H1 (cell line): Measurements from ENCODE around the gene SPANXN3. TPM values are rescaled to one million over a fixed set of nuclear protein-coding genes. Genes with fewer than 3 reads are reported as not detected.

Experiments used
- POU5F1 ChIP-seq: IDR thresholded peaks from 2 replicates; pipeline ENCODE4 v1.6.1; 2011; ENCODE audit warnings: low read depth, mild to moderate bottlenecking, low read length, moderate library complexity
- polyA plus RNA-seq, 7 experiments: library from polyadenylated mRNA; depleted of rRNA in 3 of 7; stranded (reverse) in 5 of 7; unstranded in 2 of 7; fragments of >200 nt in 5 of 7; fragments of 200-250 nt in 2 of 7; gene quantifications; 1 replicate in 5 of 7; 2 replicates in 1 of 7; 4 replicates in 1 of 7; pipeline versions ENCODE4 v1.2.1 to v1.2.3, GENCODE V29; 2011 to 2013; ENCODE audit warnings: missing spikeins in 2 of 7, mixed read lengths in 2 of 7
- total RNA-seq: library from RNA; stranded (reverse); fragmentation: NEBNext Ultra II Directional; extraction: Animal tissue kit (Norgen Biotek cat#: 25700); gene quantifications from 2 replicates; pipeline ENCODE4 v1.2.1, GENCODE V29; 2021

Gene SPANXN3
- total and polyA plus RNA-seq, 2 of the 8 experiments (the other 6 are each of a cell fraction or from before 2014, with no cell fraction given) = not detected

GRCh38 chrX:143476751-143477150 is 40.5 kb downstream of the SPANXN3 start (continued):
- no peak for TF ChIP-seq POU5F1
- TF ChIP-seq, all 59 proteins: peak for 0
